Measurements from ENCODE around the gene ISCA1.
A peak's percentile ranks its signal among the peaks of the same experiment; 100 is the strongest.

Gene ISCA1

GRCh38 chr9:86246752-86247161 is 35.6 kb downstream of the ISCA1 start:
- TF ChIP-seq JUND (IDR thresholded peaks at IDR 0.05; ENCODE audit: low read depth): no peak
- peak in 1 of 2 experiments; percentile 19 for DNase-seq (ENCODE audit: low read depth in 1 of 2, low spot score in 1 of 2)
- in situ Hi-C loops (cut with HindIII; ENCODE audit: low pct_unique_long_range_greater_than_20kb, low sequenced_read_pairs): no loop called here

GRCh38 chr9:86242071-86242470 is 40.3 kb downstream of the ISCA1 start:
- in situ Hi-C loops (cut with HindIII; ENCODE audit: low pct_unique_long_range_greater_than_20kb, low sequenced_read_pairs): no loop called here
- TF ChIP-seq JUND (IDR thresholded peaks at IDR 0.05; ENCODE audit: low read depth): no peak
- no peak for DNase-seq (ENCODE audit: low read depth in 1 of 2, low spot score in 1 of 2)

DNA sequence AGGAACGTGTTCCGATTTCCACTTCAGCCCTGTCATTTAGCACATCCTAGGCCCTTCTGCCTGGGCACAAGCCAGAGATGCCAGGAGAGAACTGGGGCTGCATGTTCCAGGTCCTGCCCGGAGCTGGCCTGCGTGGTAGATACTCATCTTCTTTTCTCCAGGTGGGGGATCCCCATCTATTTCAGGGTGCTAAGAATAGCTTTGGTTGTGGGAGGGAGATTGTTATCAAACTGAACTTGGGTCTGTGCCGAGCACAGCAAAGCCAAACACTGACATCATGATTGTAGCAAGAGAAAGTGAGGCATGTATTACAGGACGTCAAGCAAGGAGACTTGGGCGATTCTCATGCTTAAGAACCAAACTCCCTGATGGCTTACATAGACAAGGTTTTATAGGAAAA is 41.1 kb downstream of the ISCA1 start:
- no peak for DNase-seq (ENCODE audit: low read depth in 1 of 2, low spot score in 1 of 2)
- in situ Hi-C loops (cut with HindIII; ENCODE audit: low pct_unique_long_range_greater_than_20kb, low sequenced_read_pairs): no loop called here
- TF ChIP-seq JUND (IDR thresholded peaks at IDR 0.05; ENCODE audit: low read depth): no peak

DNA sequence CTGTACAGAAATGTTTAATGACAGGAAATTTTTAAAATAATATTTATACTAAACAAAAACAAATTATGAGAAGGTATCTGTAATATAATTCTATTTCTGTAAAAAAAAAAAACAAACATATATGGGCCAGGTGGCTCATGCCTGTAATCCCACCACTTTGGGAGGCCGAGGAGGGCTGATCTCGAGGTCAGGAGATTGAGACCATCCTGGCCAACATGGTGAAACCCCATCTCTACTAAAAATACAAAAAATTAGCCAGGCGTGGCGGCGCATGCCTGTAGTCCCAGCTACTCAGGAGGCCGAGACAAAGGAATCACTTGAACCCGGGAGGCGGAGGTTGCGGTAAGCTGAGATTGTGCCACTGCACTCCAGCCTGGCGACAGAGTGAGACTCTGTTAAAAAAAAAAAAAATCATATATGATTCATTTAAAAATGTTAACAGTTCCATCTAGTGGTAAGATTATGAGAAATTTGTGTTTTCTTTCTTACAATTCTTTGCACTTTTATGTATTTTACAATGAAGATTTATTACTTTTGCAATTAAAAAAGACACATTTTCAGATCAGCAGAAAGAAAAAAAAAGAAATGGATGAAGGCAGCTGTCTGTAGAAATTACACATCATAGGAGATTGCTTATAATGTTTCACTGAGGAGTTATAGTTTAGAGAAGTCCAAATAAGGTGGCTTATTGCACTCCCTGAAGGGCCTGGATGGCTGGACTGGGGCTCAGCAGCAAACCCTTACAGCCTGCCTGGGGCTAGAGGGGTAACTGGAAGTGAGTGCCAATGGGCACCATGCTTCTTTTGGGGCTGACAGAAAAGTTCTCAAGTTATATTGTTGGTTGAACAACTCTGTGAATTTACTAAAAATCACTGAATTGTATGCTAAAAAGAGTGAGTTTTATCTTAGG is 43.2 kb downstream of the ISCA1 start:
- no peak for TF ChIP-seq JUND (IDR thresholded peaks at IDR 0.05; ENCODE audit: low read depth)
- in situ Hi-C loops (cut with HindIII; ENCODE audit: low pct_unique_long_range_greater_than_20kb, low sequenced_read_pairs): no loop called here
- no peak for DNase-seq (ENCODE audit: low read depth in 1 of 2, low spot score in 1 of 2)

GRCh38 chr9:86230858-86231257 is 51.5 kb downstream of the ISCA1 start:
- no peak for TF ChIP-seq JUND (IDR thresholded peaks at IDR 0.05; ENCODE audit: low read depth)
- in situ Hi-C loops (cut with HindIII; ENCODE audit: low pct_unique_long_range_greater_than_20kb, low sequenced_read_pairs): no loop called here
- no peak for DNase-seq (ENCODE audit: low read depth in 1 of 2, low spot score in 1 of 2)

DNA sequence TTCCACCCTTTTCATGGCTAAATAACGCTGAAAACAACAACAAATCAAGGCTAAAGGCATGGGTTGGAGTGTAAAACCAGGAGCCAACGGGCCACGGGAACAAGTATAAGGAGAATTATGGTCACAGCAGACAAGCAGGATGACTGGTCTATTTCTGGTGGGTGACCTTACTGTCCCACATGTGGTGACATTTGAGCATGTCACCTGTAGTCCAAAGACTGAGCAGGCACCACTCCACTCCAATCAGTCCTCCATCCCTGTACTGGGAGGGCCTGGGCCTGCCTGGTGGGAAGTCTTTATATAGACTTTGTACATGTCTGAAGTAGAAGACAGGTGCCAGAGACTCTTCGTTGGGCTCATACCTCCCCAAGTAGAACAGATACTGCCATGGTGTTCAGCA is 59.7 kb downstream of the ISCA1 start:
- TF ChIP-seq JUND (IDR thresholded peaks at IDR 0.05; ENCODE audit: low read depth): no peak
- no peak for DNase-seq (ENCODE audit: low read depth in 1 of 2, low spot score in 1 of 2)
- in situ Hi-C loops (cut with HindIII; ENCODE audit: low pct_unique_long_range_greater_than_20kb, low sequenced_read_pairs): no loop called here

GRCh38 chr9:86219606-86220005 is 62.7 kb downstream of the ISCA1 start:
- TF ChIP-seq JUND (IDR thresholded peaks at IDR 0.05; ENCODE audit: low read depth): no peak
- in situ Hi-C loops (cut with HindIII; ENCODE audit: low pct_unique_long_range_greater_than_20kb, low sequenced_read_pairs): no loop called here
- no peak for DNase-seq (ENCODE audit: low read depth in 1 of 2, low spot score in 1 of 2)

GRCh38 chr9:86217076-86217755 is 65.1 kb downstream of the ISCA1 start:
- in situ Hi-C loops (cut with HindIII; ENCODE audit: low pct_unique_long_range_greater_than_20kb, low sequenced_read_pairs): no loop called here
- no peak for DNase-seq (ENCODE audit: low read depth in 1 of 2, low spot score in 1 of 2)
- no peak for TF ChIP-seq JUND (IDR thresholded peaks at IDR 0.05; ENCODE audit: low read depth)
